Thoracic aorta (tissue), 2 donors: ENCODE data around the gene GDA. TPM values are rescaled to one million over a fixed set of nuclear protein-coding genes. Genes with fewer than 3 reads are reported as not detected.

Experiments
- ATAC-seq: fragments of 150-250 bp; one replicate; pipeline ENCODE4 v1.8.0; 2017; ENCODE audit warnings: low read depth; ENCODE audit not compliant: insufficient number of reproducible peaks, low FRiP score
- DNase-seq: peaks from one replicate; pipeline ENCODE4 v3.0.0-alpha.2; 2020; ENCODE audit warnings: low spot score
- H3K27ac ChIP-seq, 2 donors: fragments of 200-600 bp; sonication (generic); 1 replicate in 1 of 2; 2 replicates in 1 of 2; pipeline ENCODE4 v1.5.1; 2016; ENCODE audit warnings: mild to moderate bottlenecking in 2 of 2, moderate library complexity in 2 of 2
- H3K27me3 ChIP-seq: fragments of 200-600 bp; sonication (generic); replicated peaks from 2 replicates; pipeline ENCODE4 v1.6.0; 2016; ENCODE audit warnings: mild to moderate bottlenecking; ENCODE audit not compliant: insufficient read depth
- H3K36me3 ChIP-seq: fragments of 200-600 bp; sonication (generic); one replicate; pipeline ENCODE4 v1.5.1; 2016
- H3K4me1 ChIP-seq, 2 donors: fragments of 200-600 bp; sonication (generic); 1 replicate in 1 of 2; 2 replicates in 1 of 2; pipeline versions ENCODE4 v1.5.1 to v1.6.0; 2016; ENCODE audit warnings: low read depth in 2 of 2, mild to moderate bottlenecking in 1 of 2; ENCODE audit not compliant: control insufficient read depth in 1 of 2
- H3K4me3 ChIP-seq: fragments of 200-600 bp; sonication (generic); 2 replicates; pipeline ENCODE4 v1.5.1; 2016; ENCODE audit warnings: mild to moderate bottlenecking
- H3K9me3 ChIP-seq: fragments of 200-600 bp; sonication (generic); 2 replicates; pipeline ENCODE4 v1.5.1; 2016
- total RNA-seq, 2 donors: library from RNA; depleted of rRNA; stranded (reverse); fragments of >200 nt; gene quantifications; one replicate each; pipeline versions ENCODE4 v1.1.0 to v1.2.3, GENCODE V29; 2016
- TF ChIP-seq, protein P1 (sequence below): fragments of 200-600 bp; sonication (generic); IDR thresholded peaks from one replicate; pipeline ENCODE4 v1.5.1; 2019; ENCODE audit warnings: antibody characterized with exemption

GDA gene
- not detected for total RNA-seq

DNA sequence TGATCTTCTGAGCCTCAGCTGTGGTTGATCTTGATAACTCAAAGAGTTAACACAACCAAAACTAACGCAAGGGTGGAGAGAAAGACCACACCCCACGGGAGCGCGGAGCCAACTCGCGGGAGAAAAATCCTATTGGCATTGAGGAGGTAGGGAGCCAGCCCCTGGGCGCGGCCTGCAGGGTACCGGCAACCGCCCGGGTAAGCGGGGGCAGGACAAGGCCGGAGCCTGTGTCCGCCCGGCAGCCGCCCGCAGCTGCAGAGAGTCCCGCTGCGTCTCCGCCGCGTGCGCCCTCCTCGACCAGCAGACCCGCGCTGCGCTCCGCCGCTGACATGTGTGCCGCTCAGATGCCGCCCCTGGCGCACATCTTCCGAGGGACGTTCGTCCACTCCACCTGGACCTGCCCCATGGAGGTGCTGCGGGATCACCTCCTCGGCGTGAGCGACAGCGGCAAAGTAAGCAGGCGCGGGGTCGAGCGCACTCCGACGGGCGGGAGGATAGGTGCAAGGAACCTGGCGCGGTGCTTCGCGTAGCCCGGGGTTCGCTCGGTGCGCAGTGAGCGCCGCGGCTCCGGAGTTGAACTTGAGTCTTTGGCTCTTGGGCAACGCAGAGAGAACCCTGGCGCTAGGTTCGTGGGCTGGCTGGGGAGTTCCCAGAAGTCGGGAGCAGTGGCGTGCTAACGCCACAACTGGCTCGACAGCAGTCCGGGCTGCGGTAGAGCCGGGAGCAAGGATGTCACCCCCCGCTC, at the start of gene GDA:
Gene GDA (plus strand): TSS at position 210 of the 745 bp plus-strand sequence. CDS start 120 bp downstream, at position 330.
- no peaks in the 10 kb centered on the region for H3K9me3 ChIP-seq
- no peaks in the 10 kb centered on the region for H3K27me3 ChIP-seq
- H3K4me3 ChIP-seq = no peak within 1 kb of the TSS
- no peak within 1 kb of the TSS for H3K27ac ChIP-seq
- DNase-seq (no peak), ATAC-seq (no peak)
- no peaks in the 10 kb centered on the region for H3K36me3 ChIP-seq
- H3K4me1 ChIP-seq = peaks cover 3 to 6% of the 10 kb centered on the region in 2 donors
- TF ChIP-seq, protein P1, sequence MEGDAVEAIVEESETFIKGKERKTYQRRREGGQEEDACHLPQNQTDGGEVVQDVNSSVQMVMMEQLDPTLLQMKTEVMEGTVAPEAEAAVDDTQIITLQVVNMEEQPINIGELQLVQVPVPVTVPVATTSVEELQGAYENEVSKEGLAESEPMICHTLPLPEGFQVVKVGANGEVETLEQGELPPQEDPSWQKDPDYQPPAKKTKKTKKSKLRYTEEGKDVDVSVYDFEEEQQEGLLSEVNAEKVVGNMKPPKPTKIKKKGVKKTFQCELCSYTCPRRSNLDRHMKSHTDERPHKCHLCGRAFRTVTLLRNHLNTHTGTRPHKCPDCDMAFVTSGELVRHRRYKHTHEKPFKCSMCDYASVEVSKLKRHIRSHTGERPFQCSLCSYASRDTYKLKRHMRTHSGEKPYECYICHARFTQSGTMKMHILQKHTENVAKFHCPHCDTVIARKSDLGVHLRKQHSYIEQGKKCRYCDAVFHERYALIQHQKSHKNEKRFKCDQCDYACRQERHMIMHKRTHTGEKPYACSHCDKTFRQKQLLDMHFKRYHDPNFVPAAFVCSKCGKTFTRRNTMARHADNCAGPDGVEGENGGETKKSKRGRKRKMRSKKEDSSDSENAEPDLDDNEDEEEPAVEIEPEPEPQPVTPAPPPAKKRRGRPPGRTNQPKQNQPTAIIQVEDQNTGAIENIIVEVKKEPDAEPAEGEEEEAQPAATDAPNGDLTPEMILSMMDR = no peak

DNA sequence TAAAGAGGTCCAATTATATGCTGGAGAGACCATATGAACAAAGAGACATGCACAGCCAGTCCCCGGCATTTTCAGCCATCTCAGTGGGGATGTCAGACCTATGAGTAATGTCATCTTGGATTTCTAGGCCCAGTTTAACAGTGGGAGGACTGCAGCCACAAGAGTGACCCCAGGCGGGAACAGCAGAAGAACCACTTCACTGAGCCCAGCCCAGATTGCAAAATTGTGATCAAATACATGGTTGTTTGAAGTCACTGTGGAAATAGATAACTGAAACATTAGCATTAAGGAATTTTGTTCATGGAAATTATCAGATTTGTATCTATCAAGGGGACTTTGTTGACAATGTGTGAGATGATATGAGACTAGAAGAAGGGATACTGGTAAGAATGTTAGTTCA, 46.7 kb upstream of the GDA start:
- TF ChIP-seq, protein P1 = no peak
- Histone ChIP-seq H3K27ac (no peak overlapping the region), H3K9me3 (no peaks in the 10 kb centered on the region), H3K36me3 (no peaks in the 10 kb centered on the region), H3K4me1 (no peaks in the 10 kb centered on the region), H3K4me3 (no peak overlapping the region), H3K27me3 (no peaks in the 10 kb centered on the region)
- no peak for DNase-seq
- ATAC-seq = no peak

DNA sequence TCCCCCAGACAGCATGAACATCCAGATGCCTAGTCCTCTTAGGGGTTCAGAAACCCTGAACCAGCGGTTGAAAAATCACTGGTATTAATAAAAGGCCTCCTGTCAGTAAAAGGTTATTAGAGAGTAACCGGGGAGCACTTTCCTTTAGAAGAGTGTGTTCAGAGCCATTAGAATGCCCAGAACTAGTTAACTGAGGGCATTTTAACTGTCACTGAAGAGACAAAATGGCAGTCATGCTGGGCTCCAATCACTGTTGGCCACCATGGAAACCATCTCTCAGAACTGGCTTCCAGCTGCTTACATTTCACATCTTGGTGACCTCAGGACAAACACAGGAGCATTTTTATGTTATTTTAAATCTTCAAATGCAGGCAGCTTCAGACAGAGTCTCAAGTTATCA, 36.2 kb upstream of the GDA start:
- Histone ChIP-seq H3K36me3 (no peaks in the 10 kb centered on the region), H3K27me3 (no peaks in the 10 kb centered on the region), H3K9me3 (no peaks in the 10 kb centered on the region), H3K27ac (no peak overlapping the region), H3K4me1 (no peaks in the 10 kb centered on the region), H3K4me3 (no peak overlapping the region)
- no peak for ATAC-seq
- DNase-seq = no peak
- TF ChIP-seq, protein P1 = no peak

DNA sequence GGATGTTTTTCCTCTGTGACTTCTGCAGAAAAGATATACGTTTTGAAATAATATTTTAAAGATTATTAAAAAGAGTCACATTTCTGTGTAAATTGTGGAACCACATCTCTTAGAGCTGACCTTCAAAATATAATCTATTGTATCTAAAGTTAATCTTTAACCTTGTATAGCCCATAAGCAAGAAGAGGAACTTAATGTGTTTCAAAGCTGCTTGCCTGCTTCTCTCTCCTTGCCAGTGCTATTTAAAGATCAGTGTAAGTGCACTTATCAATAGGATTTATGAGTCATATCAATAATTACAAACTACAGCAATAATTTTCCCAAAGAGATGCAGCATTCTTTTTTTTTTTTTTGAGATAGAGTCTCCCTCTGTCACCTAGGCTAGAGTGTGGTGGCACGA, 29.4 kb upstream of the GDA start:
- TF ChIP-seq, protein P1 = no peak
- no peak overlapping the region for H3K27ac ChIP-seq
- no peaks in the 10 kb centered on the region for H3K27me3 ChIP-seq
- no peaks in the 10 kb centered on the region for H3K4me1 ChIP-seq
- ATAC-seq (no peak), DNase-seq (no peak)
- no peaks in the 10 kb centered on the region for H3K36me3 ChIP-seq
- no peak overlapping the region for H3K4me3 ChIP-seq
- H3K9me3 ChIP-seq = no peaks in the 10 kb centered on the region

DNA sequence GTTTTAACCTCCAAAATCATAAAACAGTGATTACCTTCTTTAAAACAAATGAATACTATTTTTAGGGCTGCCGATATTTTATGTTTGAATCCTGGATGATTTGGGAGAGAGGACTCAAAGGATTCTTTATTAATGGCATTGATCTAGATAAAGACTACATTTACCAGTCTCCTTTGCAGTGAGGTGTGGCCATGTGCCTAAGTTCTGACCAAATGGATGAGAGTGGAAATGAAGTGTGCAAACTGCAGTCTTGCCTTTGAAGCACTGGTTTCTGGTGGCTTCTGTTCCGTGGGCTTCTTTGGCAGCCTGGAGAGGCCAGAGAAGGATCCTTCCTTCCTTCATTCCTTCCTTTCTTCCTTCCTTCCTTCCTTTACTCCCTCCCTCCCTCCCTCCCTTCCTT, 24.3 kb upstream of the GDA start:
- DNase-seq (no peak), ATAC-seq (no peak)
- Histone ChIP-seq H3K27ac (no peak overlapping the region), H3K9me3 (no peaks in the 10 kb centered on the region), H3K4me1 (no peaks in the 10 kb centered on the region), H3K36me3 (no peaks in the 10 kb centered on the region), H3K4me3 (no peak overlapping the region), H3K27me3 (no peaks in the 10 kb centered on the region)
- TF ChIP-seq, protein P1 = no peak
